Loucy (cell line): ENCODE data around the gene RAD23A.

Source experiments
- H2AFZ ChIP-seq: fragments of 200-600 bp; sonication (generic); 2 replicates; pipeline ENCODE4 v1.6.0; 2016; ENCODE audit warnings: antibody characterized with exemption, mild to moderate bottlenecking, low read length, moderate library complexity
- H3F3A ChIP-seq: fragments of 200-600 bp; 2 replicates; pipeline ENCODE4 v1.6.0; 2016; ENCODE audit warnings: antibody characterized with exemption, low read depth, mild to moderate bottlenecking
- H3K27me3 ChIP-seq: fragments of 200-600 bp; sonication (generic); 2 replicates; pipeline ENCODE4 v1.6.1; 2014; ENCODE audit warnings: low read length, mild to moderate bottlenecking; ENCODE audit not compliant: insufficient read depth, poor library complexity, severe bottlenecking
- H3K36me3 ChIP-seq: fragments of 200-600 bp; sonication (generic); 2 replicates; pipeline ENCODE4 v1.6.1; 2016; ENCODE audit warnings: low read length; ENCODE audit not compliant: insufficient read depth
- H3K4me1 ChIP-seq: fragments of 200-600 bp; sonication (generic); 2 replicates; pipeline ENCODE4 v1.5.1; 2014; ENCODE audit warnings: low read length, mild to moderate bottlenecking; ENCODE audit not compliant: insufficient read depth, poor library complexity, severe bottlenecking
- H3K4me2 ChIP-seq: fragments of 200-600 bp; sonication (generic); 2 replicates; pipeline ENCODE4 v1.6.0; 2014; ENCODE audit warnings: antibody characterized with exemption, low read length, low read depth, mild to moderate bottlenecking; ENCODE audit not compliant: poor library complexity, severe bottlenecking
- H3K4me3 ChIP-seq: fragments of 200-600 bp; sonication (generic); 2 replicates; pipeline ENCODE4 v1.5.1; 2014; ENCODE audit warnings: low read length, mild to moderate bottlenecking, mixed read lengths; ENCODE audit not compliant: poor library complexity, severe bottlenecking
- H3K79me2 ChIP-seq: fragments of 200-600 bp; sonication (generic); 2 replicates; pipeline ENCODE4 v1.6.1; 2014; ENCODE audit warnings: low read length; ENCODE audit not compliant: insufficient read depth
- H3K9ac ChIP-seq: fragments of 200-600 bp; sonication (generic); 2 replicates; pipeline ENCODE4 v1.6.0; 2014; ENCODE audit warnings: mild to moderate bottlenecking, low read depth, low read length, moderate library complexity; ENCODE audit not compliant: poor library complexity, severe bottlenecking
- H3K9me2 ChIP-seq: fragments of 200-600 bp; sonication (generic); replicated peaks from 2 replicates; pipeline ENCODE4 v1.6.1; 2016; ENCODE audit warnings: low read depth, low read length, mixed read lengths
- H3K9me3 ChIP-seq: fragments of 200-600 bp; sonication (generic); 2 replicates; pipeline ENCODE4 v1.6.1; 2014; ENCODE audit warnings: mild to moderate bottlenecking, antibody characterized with exemption, low read length, low read depth; ENCODE audit not compliant: insufficient read depth
- H4K20me1 ChIP-seq: fragments of 200-600 bp; sonication (generic); 2 replicates; pipeline ENCODE4 v1.6.0; 2014; ENCODE audit warnings: antibody characterized with exemption, low read length, mild to moderate bottlenecking; ENCODE audit not compliant: insufficient read depth, poor library complexity, severe bottlenecking
- EZH2phosphoT487 ChIP-seq: fragments of 200-600 bp; IDR thresholded peaks from 2 replicates; pipeline ENCODE4 v1.6.1; 2018; ENCODE audit warnings: antibody characterized with exemption, mild to moderate bottlenecking, moderate library complexity, borderline replicate concordance
- TF ChIP-seq, protein P1 (sequence below): fragments of 200-600 bp; sonication (generic); conservative IDR thresholded peaks from 2 replicates; pipeline ENCODE4 v1.5.1; 2014; ENCODE audit warnings: mild to moderate bottlenecking, antibody characterized with exemption, low read length

RAD23A gene

GRCh38 chr19:13001502-13002165, 56.0 kb downstream of the RAD23A start:
- H3K4me2 ChIP-seq = no peak overlapping the region
- no peaks in the 10 kb centered on the region for H4K20me1 ChIP-seq
- no peaks in the 10 kb centered on the region for H3K79me2 ChIP-seq
- H3K27me3 ChIP-seq = no peaks in the 10 kb centered on the region
- H3K9me3 ChIP-seq = no peaks in the 10 kb centered on the region
- no peak overlapping the region for H2AFZ ChIP-seq
- H3F3A ChIP-seq = no peaks in the 10 kb centered on the region
- H3K9me2 ChIP-seq = no peaks in the 10 kb centered on the region
- H3K9ac ChIP-seq = no peak overlapping the region
- TF ChIP-seq EZH2phosphoT487 = no peak
- TF ChIP-seq, protein P1, sequence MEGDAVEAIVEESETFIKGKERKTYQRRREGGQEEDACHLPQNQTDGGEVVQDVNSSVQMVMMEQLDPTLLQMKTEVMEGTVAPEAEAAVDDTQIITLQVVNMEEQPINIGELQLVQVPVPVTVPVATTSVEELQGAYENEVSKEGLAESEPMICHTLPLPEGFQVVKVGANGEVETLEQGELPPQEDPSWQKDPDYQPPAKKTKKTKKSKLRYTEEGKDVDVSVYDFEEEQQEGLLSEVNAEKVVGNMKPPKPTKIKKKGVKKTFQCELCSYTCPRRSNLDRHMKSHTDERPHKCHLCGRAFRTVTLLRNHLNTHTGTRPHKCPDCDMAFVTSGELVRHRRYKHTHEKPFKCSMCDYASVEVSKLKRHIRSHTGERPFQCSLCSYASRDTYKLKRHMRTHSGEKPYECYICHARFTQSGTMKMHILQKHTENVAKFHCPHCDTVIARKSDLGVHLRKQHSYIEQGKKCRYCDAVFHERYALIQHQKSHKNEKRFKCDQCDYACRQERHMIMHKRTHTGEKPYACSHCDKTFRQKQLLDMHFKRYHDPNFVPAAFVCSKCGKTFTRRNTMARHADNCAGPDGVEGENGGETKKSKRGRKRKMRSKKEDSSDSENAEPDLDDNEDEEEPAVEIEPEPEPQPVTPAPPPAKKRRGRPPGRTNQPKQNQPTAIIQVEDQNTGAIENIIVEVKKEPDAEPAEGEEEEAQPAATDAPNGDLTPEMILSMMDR = no peak
- no peaks in the 10 kb centered on the region for H3K4me1 ChIP-seq
- no peak overlapping the region for H3K4me3 ChIP-seq
- no peaks in the 10 kb centered on the region for H3K36me3 ChIP-seq

GRCh38 chr19:13002166-13002898, 56.7 kb downstream of the RAD23A start:
- Histone ChIP-seq H2AFZ (no peak overlapping the region), H3K27me3 (no peaks in the 10 kb centered on the region), H4K20me1 (no peaks in the 10 kb centered on the region), H3K9me3 (no peaks in the 10 kb centered on the region), H3K4me1 (no peaks in the 10 kb centered on the region), H3K4me2 (no peak overlapping the region), H3K79me2 (no peaks in the 10 kb centered on the region), H3F3A (no peaks in the 10 kb centered on the region), H3K4me3 (no peak overlapping the region), H3K9me2 (no peaks in the 10 kb centered on the region), H3K36me3 (no peaks in the 10 kb centered on the region), H3K9ac (no peak overlapping the region)
- no peak for TF ChIP-seq EZH2phosphoT487
- TF ChIP-seq, protein P1 = no peak

- no peaks in the 10 kb centered on the region for H3K9me3 ChIP-seq
- H3K36me3 ChIP-seq = no peaks in the 10 kb centered on the region
- H3K9me2 ChIP-seq = no peaks in the 10 kb centered on the region
- H3K4me2 ChIP-seq = no peak overlapping the region
- H3K4me3 ChIP-seq = no peak overlapping the region
- no peaks in the 10 kb centered on the region for H3K27me3 ChIP-seq
- H3K79me2 ChIP-seq = no peaks in the 10 kb centered on the region
- H3K4me1 ChIP-seq = no peaks in the 10 kb centered on the region
- H3K9ac ChIP-seq = no peak overlapping the region
- H2AFZ ChIP-seq = no peak overlapping the region
- TF ChIP-seq EZH2phosphoT487 = no peak
- TF ChIP-seq, protein P1 = no peak
- H4K20me1 ChIP-seq = no peaks in the 10 kb centered on the region
- H3F3A ChIP-seq = no peaks in the 10 kb centered on the region
Observed at GRCh38 chr19:13003081-13003480, 57.4 kb downstream of the RAD23A start.
